ENCODE data around the gene SPTAN1.

- TF ChIP-seq, protein P1, sequence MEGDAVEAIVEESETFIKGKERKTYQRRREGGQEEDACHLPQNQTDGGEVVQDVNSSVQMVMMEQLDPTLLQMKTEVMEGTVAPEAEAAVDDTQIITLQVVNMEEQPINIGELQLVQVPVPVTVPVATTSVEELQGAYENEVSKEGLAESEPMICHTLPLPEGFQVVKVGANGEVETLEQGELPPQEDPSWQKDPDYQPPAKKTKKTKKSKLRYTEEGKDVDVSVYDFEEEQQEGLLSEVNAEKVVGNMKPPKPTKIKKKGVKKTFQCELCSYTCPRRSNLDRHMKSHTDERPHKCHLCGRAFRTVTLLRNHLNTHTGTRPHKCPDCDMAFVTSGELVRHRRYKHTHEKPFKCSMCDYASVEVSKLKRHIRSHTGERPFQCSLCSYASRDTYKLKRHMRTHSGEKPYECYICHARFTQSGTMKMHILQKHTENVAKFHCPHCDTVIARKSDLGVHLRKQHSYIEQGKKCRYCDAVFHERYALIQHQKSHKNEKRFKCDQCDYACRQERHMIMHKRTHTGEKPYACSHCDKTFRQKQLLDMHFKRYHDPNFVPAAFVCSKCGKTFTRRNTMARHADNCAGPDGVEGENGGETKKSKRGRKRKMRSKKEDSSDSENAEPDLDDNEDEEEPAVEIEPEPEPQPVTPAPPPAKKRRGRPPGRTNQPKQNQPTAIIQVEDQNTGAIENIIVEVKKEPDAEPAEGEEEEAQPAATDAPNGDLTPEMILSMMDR (IDR thresholded peaks at IDR 0.05) = no peak
- TF ChIP-seq POLR2A (IDR thresholded peaks at IDR 0.05) = no peak
- TF ChIP-seq POLR2AphosphoS5 (IDR thresholded peaks at IDR 0.05) = no peak
Measured at GRCh38 chr9:128636556-128637530, 84.5 kb downstream of the SPTAN1 start.
